ENCODE results near the gene THEM4. TPM values are rescaled to one million over a fixed set of nuclear protein-coding genes. Genes with fewer than 3 reads are reported as not detected.

Gene THEM4
- total and polyA plus RNA-seq, 2 experiments from 2014 or later = 13.4 to 20.4 TPM

GRCh38 chr1:151935154-151935553 lies 25.8 kb upstream of the THEM4 start:
- Histone ChIP-seq H3K9me2 (ENCODE audit: insufficient read depth) (no peaks in the 10 kb centered on the region), H3K4me3 (no peak overlapping the region), H3K4me1 (ENCODE audit: insufficient read depth) (peaks cover 11% of the 10 kb centered on the region; the same call in 1 of the 2 replicates), H3K36me3 (ENCODE audit: insufficient read depth) (no peaks in the 10 kb centered on the region), H3F3A (replicated peaks; ENCODE audit: low read depth) (no peaks in the 10 kb centered on the region), H4K20me1 (replicated peaks; ENCODE audit: insufficient read depth) (no peaks in the 10 kb centered on the region), H3K4me2 (no peak overlapping the region), H3K27me3 (ENCODE audit: insufficient read depth) (no peaks in the 10 kb centered on the region), H2AFZ (no peak overlapping the region; the same call in 1 of the 2 replicates), H3K27ac (ENCODE audit: low read depth) (no peak overlapping the region), H3K79me2 (replicated peaks; ENCODE audit: insufficient read depth) (no peaks in the 10 kb centered on the region)
- Mint-ChIP-seq H3K27ac (no peak overlapping the region), H3K36me3 (ENCODE audit: low read depth) (0 out of 3 replicates have a peak, but pooled peaks cover 3% of the 10 kb centered on the region), H3K4me3 (no peak overlapping the region), H3K4me1 (peaks cover 15% of the 10 kb centered on the region), H3K27me3 (ENCODE audit: insufficient read depth, low read depth, poor library complexity) (no peaks in the 10 kb centered on the region), H3K9me3 (peaks cover 5% of the 10 kb centered on the region; the same call in 2 of the 3 replicates)
- peak; percentile 19 for DNase-seq (ENCODE audit: low spot score)
- TF ChIP-seq ZNF331 (CRISPR knock-in tag; IDR thresholded peaks at IDR 0.05; ENCODE audit: low read depth) (no peak), POLR2AphosphoS5 (IDR thresholded peaks at IDR 0.05; ENCODE audit: low read depth) (no peak), NANOG (IDR thresholded peaks at IDR 0.05; ENCODE audit: borderline replicate concordance) (no peak), STAT1 (IDR thresholded peaks at IDR 0.05; ENCODE audit: unreplicated experiment) (no peak), CTCF (conservative IDR thresholded peaks at IDR 0.05; ENCODE audit: low read depth in 2 of 2) (no peak), EZH2 (IDR thresholded peaks at IDR 0.05; ENCODE audit: low read depth, unreplicated experiment) (no peak), EZH2phosphoT487 (IDR thresholded peaks at IDR 0.05; ENCODE audit: unreplicated experiment) (no peak), CREB1 (CRISPR knock-in tag; IDR thresholded peaks at IDR 0.05; ENCODE audit: low read depth) (no peak), ZNF114 (CRISPR knock-in tag; IDR thresholded peaks at IDR 0.05) (no peak), JUNB (IDR thresholded peaks at IDR 0.05; ENCODE audit: unreplicated experiment) (no peak), ZNF462 (CRISPR knock-in tag; IDR thresholded peaks at IDR 0.05) (no peak), REST (IDR thresholded peaks at IDR 0.05; ENCODE audit: unreplicated experiment) (no peak), ETS1 (IDR thresholded peaks at IDR 0.05) (no peak)
- no peak for ATAC-seq
